ENCODE measurements around the gene ANAPC5.

DNA sequence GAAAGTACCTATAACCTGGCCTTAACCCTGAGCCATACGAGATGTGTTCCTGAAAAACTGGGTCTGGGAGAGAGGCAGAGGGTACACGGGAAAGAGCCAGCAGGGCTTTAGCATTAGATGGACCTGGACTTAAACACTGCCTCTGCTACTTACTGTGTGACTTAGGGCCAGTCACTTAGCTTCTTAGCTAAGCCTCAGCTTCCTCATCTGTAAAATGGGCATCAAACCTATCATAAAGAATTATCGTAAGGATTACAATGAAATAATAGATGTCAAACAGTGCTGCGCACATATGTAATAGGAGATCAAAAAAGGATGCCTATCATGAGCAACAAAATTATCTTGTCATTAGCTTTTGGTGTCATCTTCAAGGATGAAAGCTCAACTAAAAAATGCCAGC, 23.6 kb downstream of the ANAPC5 start:
- TF ChIP-seq, protein P1, sequence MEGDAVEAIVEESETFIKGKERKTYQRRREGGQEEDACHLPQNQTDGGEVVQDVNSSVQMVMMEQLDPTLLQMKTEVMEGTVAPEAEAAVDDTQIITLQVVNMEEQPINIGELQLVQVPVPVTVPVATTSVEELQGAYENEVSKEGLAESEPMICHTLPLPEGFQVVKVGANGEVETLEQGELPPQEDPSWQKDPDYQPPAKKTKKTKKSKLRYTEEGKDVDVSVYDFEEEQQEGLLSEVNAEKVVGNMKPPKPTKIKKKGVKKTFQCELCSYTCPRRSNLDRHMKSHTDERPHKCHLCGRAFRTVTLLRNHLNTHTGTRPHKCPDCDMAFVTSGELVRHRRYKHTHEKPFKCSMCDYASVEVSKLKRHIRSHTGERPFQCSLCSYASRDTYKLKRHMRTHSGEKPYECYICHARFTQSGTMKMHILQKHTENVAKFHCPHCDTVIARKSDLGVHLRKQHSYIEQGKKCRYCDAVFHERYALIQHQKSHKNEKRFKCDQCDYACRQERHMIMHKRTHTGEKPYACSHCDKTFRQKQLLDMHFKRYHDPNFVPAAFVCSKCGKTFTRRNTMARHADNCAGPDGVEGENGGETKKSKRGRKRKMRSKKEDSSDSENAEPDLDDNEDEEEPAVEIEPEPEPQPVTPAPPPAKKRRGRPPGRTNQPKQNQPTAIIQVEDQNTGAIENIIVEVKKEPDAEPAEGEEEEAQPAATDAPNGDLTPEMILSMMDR (IDR thresholded peaks at IDR 0.05), result no peak
- TF ChIP-seq POLR2A (IDR thresholded peaks at IDR 0.05), result no peak

Measured in esophagus squamous epithelium (tissue), 4 donors.